ENCODE data around the gene TMEM156.

The TMEM156 gene

GRCh38 chr4:38921151-38921550, 111.1 kb downstream of the TMEM156 start:
- DNase-seq: no peak

GRCh38 chr4:38920677-38921076, 111.5 kb downstream of the TMEM156 start:
- DNase-seq: no peak

DNA sequence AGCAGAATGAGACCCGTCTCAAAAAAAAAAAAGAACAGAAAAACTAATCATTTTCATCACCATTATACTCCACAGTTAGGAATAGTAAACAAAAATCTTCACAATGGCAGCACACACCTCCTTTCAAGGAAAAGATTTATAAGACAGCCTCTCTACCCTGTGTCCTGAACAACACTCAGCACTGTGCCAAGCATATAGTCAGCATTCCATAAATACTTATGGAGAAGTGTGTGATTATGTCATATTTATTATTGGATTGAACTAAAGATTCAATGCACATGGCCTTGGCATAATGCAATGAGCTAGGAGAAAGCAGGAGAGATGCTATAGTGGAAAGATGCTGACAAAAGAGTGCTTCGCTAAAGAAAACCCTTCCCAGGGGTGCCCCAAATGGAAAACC, 112.0 kb downstream of the TMEM156 start:
- no peak for DNase-seq

GRCh38 chr4:38919494-38919893, 112.7 kb downstream of the TMEM156 start:
- DNase-seq: no peak

- no peak for DNase-seq
Observed at GRCh38 chr4:38917481-38918025, 114.7 kb downstream of the TMEM156 start.

Measured in activated CD8-positive, alpha-beta memory T cell treated with anti-CD3 and anti-CD28 coated beads for 24 hours (primary cell).